ENCODE results near the gene KCNF1. TPM values are rescaled to one million over a fixed set of nuclear protein-coding genes. Genes with fewer than 3 reads are reported as not detected.

The KCNF1 gene
- total RNA-seq, 3 donors from 2014 or later, result 0.29 to 0.66 TPM; not detected in 1

- no peak for DNase-seq (ENCODE audit: low spot score in 2 of 2)
- H3K27me3 ChIP-seq, result peaks cover 0 to 11% of the 10 kb centered on the region in 2 donors
- no peaks in the 10 kb centered on the region for H3K4me1 ChIP-seq
- H3K9me3 ChIP-seq, result peaks cover 7 to 9% of the 10 kb centered on the region in 2 donors
- H3K36me3 ChIP-seq, result no peaks in the 10 kb centered on the region
- intact Hi-C loops (cut with DNase I; ENCODE audit: low total_unique reads), result no loop called here
- TF ChIP-seq CTCF (IDR thresholded peaks at IDR 0.05), result no peak
- TF ChIP-seq POLR2A (IDR thresholded peaks at IDR 0.05), result no peak
- no peak for TF ChIP-seq POLR2AphosphoS5 (IDR thresholded peaks at IDR 0.05)
- H3K4me3 ChIP-seq, result no peak overlapping the region
- H3K27ac ChIP-seq, result no peak overlapping the region
These were observed 22.0 kb downstream of the KCNF1 start for GRCh38 chr2:10933700-10934225.

GRCh38 chr2:10934308-10934978 is 22.7 kb downstream of the KCNF1 start:
- H3K4me1 ChIP-seq, result no peaks in the 10 kb centered on the region
- H3K4me3 ChIP-seq, result no peak overlapping the region
- no peaks in the 10 kb centered on the region for H3K36me3 ChIP-seq
- H3K27ac ChIP-seq, result no peak overlapping the region
- no peak for TF ChIP-seq POLR2A (IDR thresholded peaks at IDR 0.05)
- TF ChIP-seq POLR2AphosphoS5 (IDR thresholded peaks at IDR 0.05), result no peak
- peaks cover 14% of the 10 kb centered on the region in 2 donors for H3K9me3 ChIP-seq
- DNase-seq (ENCODE audit: low spot score in 2 of 2), result no peak
- intact Hi-C loops (cut with DNase I; ENCODE audit: low total_unique reads), result no loop called here
- peaks cover 0 to 11% of the 10 kb centered on the region in 2 donors for H3K27me3 ChIP-seq

- H3K36me3 ChIP-seq, result no peaks in the 10 kb centered on the region
- no peaks in the 10 kb centered on the region for H3K4me1 ChIP-seq
- TF ChIP-seq POLR2A (IDR thresholded peaks at IDR 0.05) (no peak), POLR2AphosphoS5 (IDR thresholded peaks at IDR 0.05) (no peak), CTCF (IDR thresholded peaks at IDR 0.05) (no peak)
- H3K4me3 ChIP-seq, result no peak overlapping the region
- H3K9me3 ChIP-seq, result peaks cover 14 to 19% of the 10 kb centered on the region in 2 donors
- intact Hi-C loops (cut with DNase I; ENCODE audit: low total_unique reads), result no loop called here
- H3K27ac ChIP-seq, result no peak overlapping the region
- DNase-seq (ENCODE audit: low spot score in 2 of 2), result no peak
- peaks cover 0 to 11% of the 10 kb centered on the region in 2 donors for H3K27me3 ChIP-seq
These were observed 23.2 kb downstream of the KCNF1 start for GRCh38 chr2:10934979-10935350.

- TF ChIP-seq POLR2AphosphoS5 (IDR thresholded peaks at IDR 0.05), result no peak
- TF ChIP-seq POLR2A (IDR thresholded peaks at IDR 0.05), result no peak
- no peak for TF ChIP-seq CTCF (IDR thresholded peaks at IDR 0.05)
- Histone ChIP-seq H3K27ac (no peak overlapping the region), H3K9me3 (peaks cover 14 to 20% of the 10 kb centered on the region in 2 donors), H3K4me3 (no peak overlapping the region), H3K36me3 (no peaks in the 10 kb centered on the region), H3K4me1 (no peaks in the 10 kb centered on the region), H3K27me3 (peaks cover 0 to 11% of the 10 kb centered on the region in 2 donors)
- no peak for DNase-seq (ENCODE audit: low spot score in 2 of 2)
- intact Hi-C loops (cut with DNase I; ENCODE audit: low total_unique reads), result no loop called here
These were observed 23.7 kb downstream of the KCNF1 start for GRCh38 chr2:10935366-10935918.

GRCh38 chr2:10935953-10936942 is 24.5 kb downstream of the KCNF1 start:
- intact Hi-C loops (cut with DNase I; ENCODE audit: low total_unique reads), result no loop called here
- Histone ChIP-seq H3K27ac (no peak overlapping the region), H3K9me3 (peaks cover 14 to 20% of the 10 kb centered on the region in 2 donors), H3K4me3 (no peak overlapping the region), H3K27me3 (peaks cover 0 to 8% of the 10 kb centered on the region in 2 donors), H3K4me1 (no peaks in the 10 kb centered on the region), H3K36me3 (no peaks in the 10 kb centered on the region)
- no peak for DNase-seq (ENCODE audit: low spot score in 2 of 2)
- TF ChIP-seq POLR2AphosphoS5 (IDR thresholded peaks at IDR 0.05) (no peak), CTCF (IDR thresholded peaks at IDR 0.05) (peak in 1 of 3 donors; percentile 11)
